ENCODE results near the gene C16orf46. TPM values are rescaled to one million over a fixed set of nuclear protein-coding genes. Genes with fewer than 3 reads are reported as not detected.

C16orf46 gene
- total and polyA plus RNA-seq, 9 of the 15 experiments (the other 6 are each of a cell fraction or from before 2014, with no cell fraction given), result 0.10 to 0.98 (median 0.41) TPM; not detected in 1

- TF ChIP-seq RNF219 (CRISPR knock-in tag; IDR thresholded peaks at IDR 0.05) (no peak), MGA (IDR thresholded peaks at IDR 0.05) (no peak), TBL1XR1 (IDR thresholded peaks at IDR 0.05; ENCODE audit: low read length in 2 of 2) (no peak), ZNF384 (IDR thresholded peaks at IDR 0.05; ENCODE audit: low read depth, low read length) (no peak)
Measured at GRCh38 chr16:81029930-81030604, 47.0 kb downstream of the C16orf46 start (continued).
